ENCODE measurements around the gene FDPS. TPM values are rescaled to one million over a fixed set of nuclear protein-coding genes. Genes with fewer than 3 reads are reported as not detected.

FDPS gene
- total RNA-seq = 216 and 558 TPM in 2 replicates

GRCh38 chr1:155308493-155309422 lies at the start of gene FDPS:
FDPS (plus strand) TSS chr1:155308866; CDS start chr1:155309790, 924 bp downstream.

GRCh38 chr1:155261852-155262673 lies 46.6 kb upstream of the FDPS start, which contains the start of gene SCAMP3:
SCAMP3 (minus strand) TSS chr1:155262360; CDS start chr1:155262151, 209 bp downstream.

GRCh38 chr1:155273343-155274245 lies 35.1 kb upstream of the FDPS start, which contains the start of gene CLK2:
CLK2 (minus strand) TSS chr1:155273504; CDS start chr1:155270977, 2,527 bp downstream.

GRCh38 chr1:155277070-155277901 lies 31.4 kb upstream of the FDPS start, which contains the start of gene HCN3:
HCN3 (plus strand) TSS chr1:155277463; CDS start chr1:155277591, 128 bp downstream.

GRCh38 chr1:155301342-155301841 lies 7.3 kb upstream of the FDPS start, which contains the start of gene PKLR:
PKLR (minus strand) TSS chr1:155301438; CDS start chr1:155301395, 43 bp downstream.

GRCh38 chr1:155320661-155321617 lies 12.3 kb downstream of the FDPS start, which contains the start of gene RUSC1:
RUSC1 (plus strand) TSS chr1:155320894; CDS start chr1:155321774, 880 bp downstream.

Small RNA genes lying within 50 kb of the gene (small RNA-seq; reads per million reads assigned to genes)
- not detected for gene RNU6-106P (ENCODE audit: low replicate concordance)

Other genes with a start within 250 kb of the FDPS start
- 2.0 and 3.0 TPM in 2 replicates for gene EFNA4, start 245.1 kb upstream of the FDPS start, total RNA-seq
- gene EFNA3, start 230.0 kb upstream of the FDPS start, total RNA-seq = 0.43 and 0.66 TPM in 2 replicates
- 0.14 TPM in 1 of 2 replicates, not detected in the other for gene EFNA1, start 181.0 kb upstream of the FDPS start, total RNA-seq
- 27.9 and 45.3 TPM in 2 replicates for gene SLC50A1, start 173.0 kb upstream of the FDPS start, total RNA-seq
- 24.9 and 28.6 TPM in 2 replicates for gene DPM3, start 168.3 kb upstream of the FDPS start, total RNA-seq
- 74.2 and 127 TPM in 2 replicates for gene KRTCAP2, start 135.6 kb upstream of the FDPS start, total RNA-seq
- 4.4 and 8.7 TPM in 2 replicates for gene TRIM46, start 135.0 kb upstream of the FDPS start, total RNA-seq
- 11.7 and 41.6 TPM in 2 replicates for gene THBS3, start 101.0 kb upstream of the FDPS start, total RNA-seq
- 45.3 and 63.3 TPM in 2 replicates for gene MTX1, start 100.2 kb upstream of the FDPS start, total RNA-seq
- gene ENTREP3, start 53.4 kb upstream of the FDPS start, total RNA-seq = 10.1 and 10.3 TPM in 2 replicates
- 60.6 and 62.4 TPM in 2 replicates for gene SCAMP3, start 46.5 kb upstream of the FDPS start, total RNA-seq
- gene CLK2, start 35.4 kb upstream of the FDPS start, total RNA-seq = 22.8 and 32.9 TPM in 2 replicates
- 0.57 and 2.0 TPM in 2 replicates for gene HCN3, start 31.4 kb upstream of the FDPS start, total RNA-seq
- not detected in 2 replicates for gene PKLR, start 7.4 kb upstream of the FDPS start, total RNA-seq
- gene RUSC1, start 12.0 kb downstream of the FDPS start, total RNA-seq = 10.7 and 30.8 TPM in 2 replicates

All from placental pericyte (primary cell).